Upper lobe of left lung (tissue), 4 donors: ENCODE results near the gene TPST1.

ENCODE experiments used
- EP300 ChIP-seq, 4 donors: sonication (generic); formaldehyde crosslinking; IDR thresholded peaks; one replicate each; pipeline ENCODE4 v1.5.1; 2017; ENCODE audit warnings: antibody characterized with exemption in 4 of 4, control low read depth in 2 of 4
- POLR2A ChIP-seq, 4 donors: fragments of 450-650 bp; IDR thresholded peaks; one replicate each; pipeline ENCODE4 v1.5.1; 2016 to 2017; ENCODE audit warnings: antibody characterized with exemption in 4 of 4, mild to moderate bottlenecking in 2 of 4
- TF ChIP-seq, protein P1 (sequence below), 6 experiments: fragments of 450-650 bp in 4 of 6; fragments of 200-600 bp in 2 of 6; sonication (generic) in 2 of 6; IDR thresholded peaks; one replicate each; pipeline ENCODE4 v1.5.1; 2016 to 2019; ENCODE audit warnings: antibody characterized with exemption in 6 of 6

DNA sequence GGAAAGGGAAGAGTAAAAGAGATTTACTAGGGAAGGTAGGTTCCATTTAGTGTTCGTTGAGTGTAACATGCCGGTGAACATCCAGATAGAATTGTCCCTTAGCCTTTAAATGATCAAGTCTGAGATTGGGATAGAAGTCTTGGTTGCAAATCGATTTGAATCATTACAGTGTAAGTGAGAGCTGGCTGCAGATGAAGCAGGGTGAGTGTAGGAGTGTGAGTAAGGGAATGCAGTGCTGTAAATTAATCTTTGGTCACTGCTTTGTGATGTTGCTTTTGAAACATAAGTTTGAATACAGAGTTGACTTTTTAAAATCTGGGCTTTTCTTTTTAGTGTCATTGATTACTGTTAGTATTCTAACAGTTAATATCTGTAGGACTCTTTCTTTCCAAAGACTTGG, 16.3 kb downstream of the TPST1 start:
- no peak for TF ChIP-seq POLR2A (IDR thresholded peaks at IDR 0.05)
- TF ChIP-seq, protein P1, sequence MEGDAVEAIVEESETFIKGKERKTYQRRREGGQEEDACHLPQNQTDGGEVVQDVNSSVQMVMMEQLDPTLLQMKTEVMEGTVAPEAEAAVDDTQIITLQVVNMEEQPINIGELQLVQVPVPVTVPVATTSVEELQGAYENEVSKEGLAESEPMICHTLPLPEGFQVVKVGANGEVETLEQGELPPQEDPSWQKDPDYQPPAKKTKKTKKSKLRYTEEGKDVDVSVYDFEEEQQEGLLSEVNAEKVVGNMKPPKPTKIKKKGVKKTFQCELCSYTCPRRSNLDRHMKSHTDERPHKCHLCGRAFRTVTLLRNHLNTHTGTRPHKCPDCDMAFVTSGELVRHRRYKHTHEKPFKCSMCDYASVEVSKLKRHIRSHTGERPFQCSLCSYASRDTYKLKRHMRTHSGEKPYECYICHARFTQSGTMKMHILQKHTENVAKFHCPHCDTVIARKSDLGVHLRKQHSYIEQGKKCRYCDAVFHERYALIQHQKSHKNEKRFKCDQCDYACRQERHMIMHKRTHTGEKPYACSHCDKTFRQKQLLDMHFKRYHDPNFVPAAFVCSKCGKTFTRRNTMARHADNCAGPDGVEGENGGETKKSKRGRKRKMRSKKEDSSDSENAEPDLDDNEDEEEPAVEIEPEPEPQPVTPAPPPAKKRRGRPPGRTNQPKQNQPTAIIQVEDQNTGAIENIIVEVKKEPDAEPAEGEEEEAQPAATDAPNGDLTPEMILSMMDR (IDR thresholded peaks at IDR 0.05), result no peak
- TF ChIP-seq EP300 (IDR thresholded peaks at IDR 0.05), result no peak
